Esophagus muscularis mucosa (tissue), 4 donors: ENCODE measurements around the gene SLC41A1. TPM values are rescaled to one million over a fixed set of nuclear protein-coding genes. Genes with fewer than 3 reads are reported as not detected.

Experiments used
- DNase-seq: peaks from one replicate; pipeline ENCODE4 v3.0.0-alpha.2; 2017; ENCODE audit errors: extremely low spot score
- H3K27ac ChIP-seq, 4 donors: fragments of 200-600 bp; sonication (generic); replicated peaks in 1 of 4; 1 replicate in 3 of 4; 2 replicates in 1 of 4; pipeline ENCODE4 v1.5.1; 2016 to 2019; ENCODE audit warnings: mild to moderate bottlenecking in 1 of 4
- H3K27me3 ChIP-seq, 4 donors: fragments of 200-600 bp; sonication (generic); one replicate each; pipeline versions ENCODE4 v1.5.1 to v1.6.0; 2016 to 2019
- H3K36me3 ChIP-seq, 4 donors: fragments of 200-600 bp; sonication (generic); one replicate each; pipeline ENCODE4 v1.5.1; 2016 to 2019
- H3K4me1 ChIP-seq, 4 donors: fragments of 200-600 bp; sonication (generic); one replicate each; pipeline ENCODE4 v1.5.1; 2016 to 2019
- H3K4me3 ChIP-seq, 4 donors: fragments of 200-600 bp; sonication (generic); 1 replicate in 2 of 4; 2 replicates in 2 of 4; pipeline ENCODE4 v1.5.1; 2016 to 2019; ENCODE audit warnings: mild to moderate bottlenecking in 4 of 4, moderate library complexity in 1 of 4
- H3K9me3 ChIP-seq, 4 donors: fragments of 200-600 bp; sonication (generic); 1 replicate in 3 of 4; 2 replicates in 1 of 4; pipeline ENCODE4 v1.5.1; 2016 to 2019
- EP300 ChIP-seq: sonication (generic); formaldehyde crosslinking; IDR thresholded peaks from one replicate; pipeline ENCODE4 v1.6.1; 2017; ENCODE audit warnings: antibody characterized with exemption
- POLR2A ChIP-seq: fragments of 450-650 bp; IDR thresholded peaks from one replicate; pipeline ENCODE4 v1.6.1; 2017; ENCODE audit warnings: antibody characterized with exemption, moderate library complexity, mild to moderate bottlenecking, low read depth
- POLR2AphosphoS5 ChIP-seq, 2 donors: sonication (generic); formaldehyde crosslinking; IDR thresholded peaks; one replicate each; pipeline ENCODE4 v1.6.1; 2017; ENCODE audit warnings: antibody characterized with exemption in 2 of 2
- WGBS: methylation state at CpG from one replicate; pipeline ENCODE4 v1.1.5; 2018; 5-methylcytosine and 5-hydroxymethylcytosine counted together
- intact Hi-C: fragments of 100-400 bp; cut with DNase I; formaldehyde crosslinking; loops from one replicate; pipeline ENCODE4 v1.15.1; 2023
- total RNA-seq, 4 donors: library from RNA; depleted of rRNA; stranded (reverse); fragments of >200 nt; gene quantifications; one replicate each; pipeline versions ENCODE4 v1.1.0 to v1.2.1, GENCODE V29; 2016
- TF ChIP-seq, protein P1 (sequence below), 3 experiments: fragments of 200-600 bp in 2 of 3; fragments of 450-650 bp in 1 of 3; sonication (generic) in 2 of 3; IDR thresholded peaks; one replicate each; pipeline ENCODE4 v1.5.1; 2017 to 2019; ENCODE audit warnings: antibody characterized with exemption in 3 of 3, mild to moderate bottlenecking in 2 of 3, moderate library complexity in 1 of 3

SLC41A1 gene
- total RNA-seq, 4 donors from 2014 or later = 22.4 to 37.1 (median 30.6) TPM

DNA sequence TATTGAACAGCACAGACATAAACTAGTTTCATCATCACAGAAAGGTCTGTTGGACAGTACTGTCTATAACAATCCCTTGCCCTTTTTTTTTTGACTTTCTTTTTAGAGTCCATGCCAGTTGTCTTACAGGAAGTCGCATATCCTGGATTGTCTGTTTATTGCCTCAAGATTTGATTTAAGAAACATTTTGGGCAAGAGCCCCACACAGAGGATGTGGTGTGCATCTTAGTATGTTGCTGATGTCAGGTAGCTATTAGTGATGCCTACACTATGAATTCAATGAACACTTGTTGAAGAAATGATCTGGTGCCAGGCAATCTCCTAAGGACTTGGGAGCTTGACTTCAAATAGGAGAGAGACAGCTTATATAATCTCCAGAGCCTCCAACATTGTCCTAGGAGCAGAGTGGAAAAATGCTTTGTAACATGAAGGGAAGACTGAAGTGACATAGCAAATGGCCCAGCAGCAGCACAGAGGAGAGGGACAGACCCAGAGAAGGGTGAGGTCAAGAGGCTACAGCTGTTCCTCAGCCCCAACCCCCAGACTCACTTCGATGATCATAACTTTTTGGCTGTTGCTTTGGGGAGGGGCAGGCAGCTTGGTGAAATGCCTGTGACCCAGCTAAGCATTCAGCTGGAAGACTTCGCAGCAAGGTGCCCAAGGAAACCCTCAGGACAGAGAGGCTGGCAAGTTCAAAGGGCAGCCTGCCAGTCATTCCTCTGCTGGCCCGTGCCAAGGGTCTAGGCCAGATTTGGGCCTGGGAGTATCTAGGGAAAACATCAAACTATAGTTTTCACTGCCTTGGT is 30.2 kb downstream of the SLC41A1 start:
- H3K4me1 ChIP-seq = peaks cover 16 to 25% (median 19%) of the 10 kb centered on the region in 4 donors
- TF ChIP-seq EP300 (no peak), POLR2AphosphoS5 (IDR thresholded peaks at IDR 0.05) (no peak), POLR2A (no peak)
- TF ChIP-seq, protein P1, sequence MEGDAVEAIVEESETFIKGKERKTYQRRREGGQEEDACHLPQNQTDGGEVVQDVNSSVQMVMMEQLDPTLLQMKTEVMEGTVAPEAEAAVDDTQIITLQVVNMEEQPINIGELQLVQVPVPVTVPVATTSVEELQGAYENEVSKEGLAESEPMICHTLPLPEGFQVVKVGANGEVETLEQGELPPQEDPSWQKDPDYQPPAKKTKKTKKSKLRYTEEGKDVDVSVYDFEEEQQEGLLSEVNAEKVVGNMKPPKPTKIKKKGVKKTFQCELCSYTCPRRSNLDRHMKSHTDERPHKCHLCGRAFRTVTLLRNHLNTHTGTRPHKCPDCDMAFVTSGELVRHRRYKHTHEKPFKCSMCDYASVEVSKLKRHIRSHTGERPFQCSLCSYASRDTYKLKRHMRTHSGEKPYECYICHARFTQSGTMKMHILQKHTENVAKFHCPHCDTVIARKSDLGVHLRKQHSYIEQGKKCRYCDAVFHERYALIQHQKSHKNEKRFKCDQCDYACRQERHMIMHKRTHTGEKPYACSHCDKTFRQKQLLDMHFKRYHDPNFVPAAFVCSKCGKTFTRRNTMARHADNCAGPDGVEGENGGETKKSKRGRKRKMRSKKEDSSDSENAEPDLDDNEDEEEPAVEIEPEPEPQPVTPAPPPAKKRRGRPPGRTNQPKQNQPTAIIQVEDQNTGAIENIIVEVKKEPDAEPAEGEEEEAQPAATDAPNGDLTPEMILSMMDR (IDR thresholded peaks at IDR 0.05) = no peak
- no peak overlapping the region for H3K4me3 ChIP-seq
- DNase-seq = no peak
- no peaks in the 10 kb centered on the region for H3K36me3 ChIP-seq
- no peaks in the 10 kb centered on the region for H3K9me3 ChIP-seq
- H3K27me3 ChIP-seq = no peaks in the 10 kb centered on the region
- 67% methylated on average over 4 of the region's 4 CpGs for WGBS
- intact Hi-C loops = no loop called here
- H3K27ac ChIP-seq = peak overlapping the region; percentile 76 to 80 (median 78)

DNA sequence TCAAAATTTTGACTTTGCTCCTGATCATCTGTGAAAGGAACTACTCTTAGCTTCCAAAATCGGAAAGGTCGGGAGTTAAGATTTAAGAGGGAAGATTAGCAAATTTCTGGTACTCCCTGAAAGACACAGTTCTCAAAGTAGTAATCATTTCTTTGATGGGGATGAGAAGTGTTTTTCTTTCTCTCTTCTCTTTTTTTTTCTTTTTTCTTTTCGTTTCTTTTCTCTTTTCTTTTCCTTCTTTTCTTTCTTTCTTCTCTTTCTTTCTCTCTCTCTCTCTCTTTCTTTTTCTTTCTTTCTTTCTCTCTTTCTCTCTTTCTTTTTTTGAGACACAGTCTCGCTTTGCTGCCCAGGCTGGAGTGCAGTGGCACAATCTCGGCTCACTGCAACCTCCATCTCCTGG is 32.7 kb downstream of the SLC41A1 start:
- Histone ChIP-seq H3K4me3 (no peak overlapping the region), H3K27me3 (no peaks in the 10 kb centered on the region), H3K36me3 (no peaks in the 10 kb centered on the region), H3K9me3 (no peaks in the 10 kb centered on the region), H3K4me1 (peaks cover 19 to 33% (median 26%) of the 10 kb centered on the region in 4 donors), H3K27ac (no peak overlapping the region)
- TF ChIP-seq, protein P1 (IDR thresholded peaks at IDR 0.05) = no peak
- WGBS = 94% methylated on average over 5 of the region's 5 CpGs
- DNase-seq = no peak
- intact Hi-C loops = no loop called here

DNA sequence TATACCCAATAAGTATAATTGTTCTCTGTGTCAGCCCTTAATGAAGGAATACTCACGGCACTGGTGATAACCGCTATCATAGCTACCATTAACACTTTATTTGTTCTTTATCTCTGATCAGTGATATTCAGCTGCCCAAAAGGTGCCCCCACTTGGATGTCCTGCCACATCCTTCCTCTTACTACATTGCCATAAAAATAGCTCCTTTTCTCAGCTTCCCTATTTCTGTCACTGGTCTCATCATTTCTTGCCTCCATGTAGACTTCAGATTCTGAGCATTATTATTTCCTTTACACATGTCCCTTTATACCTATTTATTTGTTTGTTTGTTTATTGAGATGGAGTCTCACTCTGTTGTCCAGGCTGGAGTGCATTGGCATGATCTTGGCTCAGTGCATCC is 35.0 kb downstream of the SLC41A1 start:
- H3K36me3 ChIP-seq = no peaks in the 10 kb centered on the region
- WGBS = 74% methylated on average over 2 of the region's 2 CpGs
- intact Hi-C loops = no loop called here

DNA sequence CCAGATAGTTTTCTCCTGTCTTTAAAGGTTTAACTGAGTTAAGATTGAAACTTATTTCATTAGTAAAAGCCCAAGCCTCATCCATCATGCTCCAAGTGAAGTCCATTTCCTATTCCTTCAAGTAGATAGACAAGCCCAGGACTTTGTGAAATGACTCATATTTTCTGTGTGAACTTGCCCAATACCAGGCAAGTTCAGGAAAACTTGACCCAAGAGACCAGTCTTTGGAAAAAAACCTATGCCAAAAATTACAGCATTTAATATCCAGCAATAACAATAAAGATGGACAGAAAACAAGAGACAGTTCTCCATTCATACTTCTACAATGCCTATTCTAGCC is 37.3 kb downstream of the SLC41A1 start:
- H3K9me3 ChIP-seq = no peaks in the 10 kb centered on the region
- intact Hi-C loops = no loop called here
- no peaks in the 10 kb centered on the region for H3K27me3 ChIP-seq
- DNase-seq = no peak
- peaks cover 0 to 5% (median under 1%) of the 10 kb centered on the region in 4 donors for H3K36me3 ChIP-seq
- H3K27ac ChIP-seq = peak overlapping the region; percentile 73 to 83 (median 78)
- peak overlapping the region; percentile 69 to 92 (median 84) for H3K4me3 ChIP-seq
- TF ChIP-seq EP300 (no peak), POLR2A (no peak), POLR2AphosphoS5 (IDR thresholded peaks at IDR 0.05) (no peak)
- TF ChIP-seq, protein P1 (IDR thresholded peaks at IDR 0.05) = no peak
- peaks cover 7 to 21% (median 17%) of the 10 kb centered on the region in 4 donors for H3K4me1 ChIP-seq

More for the DNA sequence above, 35.0 kb downstream of the SLC41A1 start:
- Histone ChIP-seq H3K4me1 (peaks cover 8 to 27% (median 23%) of the 10 kb centered on the region in 4 donors), H3K4me3 (no peak overlapping the region), H3K9me3 (no peaks in the 10 kb centered on the region), H3K27ac (no peak overlapping the region), H3K27me3 (no peaks in the 10 kb centered on the region)
- TF ChIP-seq EP300 (no peak), POLR2A (no peak), POLR2AphosphoS5 (IDR thresholded peaks at IDR 0.05) (no peak)
- TF ChIP-seq, protein P1 (IDR thresholded peaks at IDR 0.05) = no peak
- DNase-seq = no peak
